K562 (cell line): ENCODE measurements around the gene PRR7. TPM values are rescaled to one million over a fixed set of nuclear protein-coding genes. Genes with fewer than 3 reads are reported as not detected.

Experiments used
- CCNT2 ChIP-seq: IDR thresholded peaks from 2 replicates; pipeline ENCODE4 v1.6.1; 2011; ENCODE audit warnings: borderline replicate concordance, low read depth, mild to moderate bottlenecking, moderate library complexity, mixed read lengths, low read length; ENCODE audit not compliant: insufficient read length; ENCODE audit errors: extremely low read depth
- HEY1 ChIP-seq: fragments of 250-450 bp; sonication (Bioruptor Pico); IDR thresholded peaks from 2 replicates; pipeline ENCODE4 v1.5.0; 2020; ENCODE audit warnings: mild to moderate bottlenecking, moderate library complexity, borderline replicate concordance
- IRF2 ChIP-seq: sonication (generic); formaldehyde crosslinking; IDR thresholded peaks from 2 replicates; pipeline ENCODE4 v1.8.1; 2022; ENCODE audit warnings: mild to moderate bottlenecking, missing genetic modification reagents
- NFIX ChIP-seq: fragments of 250-450 bp; sonication (Bioruptor Pico); IDR thresholded peaks from 2 replicates; pipeline ENCODE4 v1.4.0; 2020; ENCODE audit warnings: low read depth, mild to moderate bottlenecking, moderate library complexity
- POLR2B ChIP-seq: fragments of 450-650 bp; IDR thresholded peaks from 2 replicates; pipeline ENCODE4 v1.6.1; 2018; ENCODE audit warnings: low read depth; ENCODE audit not compliant: partially characterized antibody
- PTRF ChIP-seq: fragments of 450-650 bp; IDR thresholded peaks from 2 replicates; pipeline ENCODE4 v1.6.1; 2016; ENCODE audit warnings: mild to moderate bottlenecking, missing genetic modification characterization, missing compliant biosample characterization
- PTTG1 ChIP-seq: fragments of 450-650 bp; IDR thresholded peaks from 2 replicates; pipeline ENCODE4 v1.6.1; 2016; ENCODE audit warnings: low read depth, mild to moderate bottlenecking, missing genetic modification characterization, missing compliant biosample characterization
- SRSF9 ChIP-seq: fragments of 200-400 bp; formaldehyde crosslinking; IDR thresholded peaks from 2 replicates; pipeline ENCODE4 v1.6.1; 2017; ENCODE audit warnings: low read depth, low read length, borderline replicate concordance
- ZNF133 ChIP-seq: fragments of 250-450 bp; sonication (Bioruptor Pico); IDR thresholded peaks from 2 replicates; pipeline ENCODE4 v1.4.0; 2020; ENCODE audit warnings: mild to moderate bottlenecking
- ZNF184 ChIP-seq: sonication (generic); formaldehyde crosslinking; IDR thresholded peaks from 2 replicates; pipeline ENCODE4 v1.5.0; 2020; ENCODE audit warnings: missing genetic modification reagents
- polyA plus RNA-seq, 8 experiments: library from polyadenylated mRNA; depleted of rRNA in 4 of 8; stranded (reverse) in 5 of 8; unstranded in 3 of 8; fragments of >200 nt; fragmentation: Nextera tagmentation in 2 of 8; fragmentation: Illumina TruSeq in 1 of 8; extraction: Ambion mirVana in 2 of 8; extraction: Trizol in 1 of 8; gene quantifications; 2 replicates each; pipeline versions ENCODE4 v1.2.1 to v1.2.3, GENCODE V29; 2011 to 2014; ENCODE audit warnings: inconsistent platforms in 1 of 8, missing spikeins in 1 of 8
- total RNA-seq, 7 experiments: library from RNA; depleted of rRNA in 6 of 7; stranded (reverse); fragments of >200 nt in 6 of 7; fragmentation: Illumina TruSeq in 2 of 7; extraction: Trizol in 2 of 7; gene quantifications; 2 replicates each; pipeline versions ENCODE4 v1.2.1 to v1.2.3, GENCODE V29; 2011 to 2021; ENCODE audit warnings: low replicate concordance in 1 of 7
- TF ChIP-seq, protein P1 (sequence below): fragments of 200-800 bp; sonication (Bioruptor generic); IDR thresholded peaks from 2 replicates; pipeline ENCODE4 v1.6.1; 2016; ENCODE audit warnings: missing genetic modification characterization, missing compliant biosample characterization
- TF ChIP-seq, protein P2 (sequence below): sonication (generic); formaldehyde crosslinking; IDR thresholded peaks from 2 replicates; pipeline ENCODE4 v1.8.0; 2022; ENCODE audit warnings: mild to moderate bottlenecking, missing genetic modification reagents
- TF ChIP-seq, protein P3 (sequence below): IDR thresholded peaks from 2 replicates; pipeline ENCODE4 v1.6.1; 2016; ENCODE audit warnings: missing genetic modification characterization, missing compliant biosample characterization
- TF ChIP-seq, protein P4 (sequence below): fragments of 250-450 bp; sonication (Bioruptor Pico); IDR thresholded peaks from 2 replicates; pipeline ENCODE4 v1.5.0; 2021; ENCODE audit warnings: mild to moderate bottlenecking, moderate library complexity

Gene PRR7
- total and polyA plus RNA-seq, 9 of the 15 experiments (the other 6 are each of a cell fraction or from before 2014, with no cell fraction given) = 0.80 to 11.3 (median 10.4) TPM; not detected in 4

DNA sequence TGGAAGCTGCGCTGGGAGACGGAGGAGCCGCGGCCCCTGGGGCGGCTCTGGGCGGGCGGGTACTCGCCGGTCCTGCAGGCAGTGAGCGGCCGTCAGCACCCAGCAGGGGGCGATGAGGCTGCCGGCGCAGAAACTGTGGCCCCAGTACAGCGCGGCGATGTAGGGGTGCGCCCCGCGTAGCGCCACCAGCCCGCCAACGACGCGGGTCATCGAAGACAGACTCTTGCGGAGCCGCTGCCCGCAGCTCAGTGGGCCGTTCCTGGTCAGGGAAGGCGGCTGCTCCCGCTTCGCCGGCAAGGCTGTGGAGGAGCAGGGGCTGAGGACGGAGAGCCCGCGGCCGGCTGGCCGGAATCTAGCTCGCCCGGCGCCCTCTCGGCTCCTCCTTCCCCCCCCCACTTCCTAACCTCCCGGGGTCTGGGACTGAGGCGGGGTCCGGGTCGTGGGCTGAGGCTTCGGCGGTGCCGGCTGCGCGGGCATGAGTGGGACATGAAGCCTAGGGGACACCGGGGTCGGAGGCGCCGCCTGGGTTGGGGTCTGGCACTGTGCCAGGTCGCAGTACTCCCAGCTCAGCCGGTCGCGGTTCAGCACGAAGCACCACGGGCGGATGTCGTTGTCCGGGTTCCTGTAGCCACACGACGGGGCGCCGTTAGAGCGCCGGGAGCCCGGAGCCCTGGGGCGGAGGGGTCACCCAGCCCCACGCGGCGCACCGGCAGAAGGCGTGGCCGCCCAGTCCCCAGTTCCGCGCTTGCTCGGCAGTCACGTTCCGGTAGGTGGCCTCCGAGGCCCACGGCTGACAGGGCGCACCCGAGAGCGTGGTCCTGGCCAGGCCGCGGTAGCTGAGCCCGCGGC lies 42.6 kb upstream of the PRR7 start (continued):
- TF ChIP-seq ZNF184 (CRISPR knock-in tag) (no peak), HEY1 (CRISPR knock-in tag) (no peak), NFIX (CRISPR knock-in tag) (peak; percentile 99), SRSF9 (no peak), PTTG1 (no peak), PTRF (no peak), IRF2 (CRISPR knock-in tag) (no peak), ZNF133 (CRISPR knock-in tag) (no peak), POLR2B (peak; percentile 26), CCNT2 (peak; percentile 79)
- TF ChIP-seq, protein P1, sequence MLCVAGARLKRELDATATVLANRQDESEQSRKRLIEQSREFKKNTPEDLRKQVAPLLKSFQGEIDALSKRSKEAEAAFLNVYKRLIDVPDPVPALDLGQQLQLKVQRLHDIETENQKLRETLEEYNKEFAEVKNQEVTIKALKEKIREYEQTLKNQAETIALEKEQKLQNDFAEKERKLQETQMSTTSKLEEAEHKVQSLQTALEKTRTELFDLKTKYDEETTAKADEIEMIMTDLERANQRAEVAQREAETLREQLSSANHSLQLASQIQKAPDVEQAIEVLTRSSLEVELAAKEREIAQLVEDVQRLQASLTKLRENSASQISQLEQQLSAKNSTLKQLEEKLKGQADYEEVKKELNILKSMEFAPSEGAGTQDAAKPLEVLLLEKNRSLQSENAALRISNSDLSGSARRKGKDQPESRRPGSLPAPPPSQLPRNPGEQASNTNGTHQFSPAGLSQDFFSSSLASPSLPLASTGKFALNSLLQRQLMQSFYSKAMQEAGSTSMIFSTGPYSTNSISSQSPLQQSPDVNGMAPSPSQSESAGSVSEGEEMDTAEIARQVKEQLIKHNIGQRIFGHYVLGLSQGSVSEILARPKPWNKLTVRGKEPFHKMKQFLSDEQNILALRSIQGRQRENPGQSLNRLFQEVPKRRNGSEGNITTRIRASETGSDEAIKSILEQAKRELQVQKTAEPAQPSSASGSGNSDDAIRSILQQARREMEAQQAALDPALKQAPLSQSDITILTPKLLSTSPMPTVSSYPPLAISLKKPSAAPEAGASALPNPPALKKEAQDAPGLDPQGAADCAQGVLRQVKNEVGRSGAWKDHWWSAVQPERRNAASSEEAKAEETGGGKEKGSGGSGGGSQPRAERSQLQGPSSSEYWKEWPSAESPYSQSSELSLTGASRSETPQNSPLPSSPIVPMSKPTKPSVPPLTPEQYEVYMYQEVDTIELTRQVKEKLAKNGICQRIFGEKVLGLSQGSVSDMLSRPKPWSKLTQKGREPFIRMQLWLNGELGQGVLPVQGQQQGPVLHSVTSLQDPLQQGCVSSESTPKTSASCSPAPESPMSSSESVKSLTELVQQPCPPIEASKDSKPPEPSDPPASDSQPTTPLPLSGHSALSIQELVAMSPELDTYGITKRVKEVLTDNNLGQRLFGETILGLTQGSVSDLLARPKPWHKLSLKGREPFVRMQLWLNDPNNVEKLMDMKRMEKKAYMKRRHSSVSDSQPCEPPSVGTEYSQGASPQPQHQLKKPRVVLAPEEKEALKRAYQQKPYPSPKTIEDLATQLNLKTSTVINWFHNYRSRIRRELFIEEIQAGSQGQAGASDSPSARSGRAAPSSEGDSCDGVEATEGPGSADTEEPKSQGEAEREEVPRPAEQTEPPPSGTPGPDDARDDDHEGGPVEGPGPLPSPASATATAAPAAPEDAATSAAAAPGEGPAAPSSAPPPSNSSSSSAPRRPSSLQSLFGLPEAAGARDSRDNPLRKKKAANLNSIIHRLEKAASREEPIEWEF = no peak
- TF ChIP-seq, protein P2, sequence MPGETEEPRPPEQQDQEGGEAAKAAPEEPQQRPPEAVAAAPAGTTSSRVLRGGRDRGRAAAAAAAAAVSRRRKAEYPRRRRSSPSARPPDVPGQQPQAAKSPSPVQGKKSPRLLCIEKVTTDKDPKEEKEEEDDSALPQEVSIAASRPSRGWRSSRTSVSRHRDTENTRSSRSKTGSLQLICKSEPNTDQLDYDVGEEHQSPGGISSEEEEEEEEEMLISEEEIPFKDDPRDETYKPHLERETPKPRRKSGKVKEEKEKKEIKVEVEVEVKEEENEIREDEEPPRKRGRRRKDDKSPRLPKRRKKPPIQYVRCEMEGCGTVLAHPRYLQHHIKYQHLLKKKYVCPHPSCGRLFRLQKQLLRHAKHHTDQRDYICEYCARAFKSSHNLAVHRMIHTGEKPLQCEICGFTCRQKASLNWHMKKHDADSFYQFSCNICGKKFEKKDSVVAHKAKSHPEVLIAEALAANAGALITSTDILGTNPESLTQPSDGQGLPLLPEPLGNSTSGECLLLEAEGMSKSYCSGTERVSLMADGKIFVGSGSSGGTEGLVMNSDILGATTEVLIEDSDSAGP (CRISPR knock-in tag) = 0 out of 2 replicates have a peak, but pooled peaks have one; percentile 46
- TF ChIP-seq, protein P3, sequence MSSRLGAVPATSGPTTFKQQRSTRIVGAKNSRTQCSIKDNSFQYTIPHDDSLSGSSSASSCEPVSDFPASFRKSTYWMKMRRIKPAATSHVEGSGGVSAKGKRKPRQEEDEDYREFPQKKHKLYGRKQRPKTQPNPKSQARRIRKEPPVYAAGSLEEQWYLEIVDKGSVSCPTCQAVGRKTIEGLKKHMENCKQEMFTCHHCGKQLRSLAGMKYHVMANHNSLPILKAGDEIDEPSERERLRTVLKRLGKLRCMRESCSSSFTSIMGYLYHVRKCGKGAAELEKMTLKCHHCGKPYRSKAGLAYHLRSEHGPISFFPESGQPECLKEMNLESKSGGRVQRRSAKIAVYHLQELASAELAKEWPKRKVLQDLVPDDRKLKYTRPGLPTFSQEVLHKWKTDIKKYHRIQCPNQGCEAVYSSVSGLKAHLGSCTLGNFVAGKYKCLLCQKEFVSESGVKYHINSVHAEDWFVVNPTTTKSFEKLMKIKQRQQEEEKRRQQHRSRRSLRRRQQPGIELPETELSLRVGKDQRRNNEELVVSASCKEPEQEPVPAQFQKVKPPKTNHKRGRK (tag) = no peak
- TF ChIP-seq, protein P4, sequence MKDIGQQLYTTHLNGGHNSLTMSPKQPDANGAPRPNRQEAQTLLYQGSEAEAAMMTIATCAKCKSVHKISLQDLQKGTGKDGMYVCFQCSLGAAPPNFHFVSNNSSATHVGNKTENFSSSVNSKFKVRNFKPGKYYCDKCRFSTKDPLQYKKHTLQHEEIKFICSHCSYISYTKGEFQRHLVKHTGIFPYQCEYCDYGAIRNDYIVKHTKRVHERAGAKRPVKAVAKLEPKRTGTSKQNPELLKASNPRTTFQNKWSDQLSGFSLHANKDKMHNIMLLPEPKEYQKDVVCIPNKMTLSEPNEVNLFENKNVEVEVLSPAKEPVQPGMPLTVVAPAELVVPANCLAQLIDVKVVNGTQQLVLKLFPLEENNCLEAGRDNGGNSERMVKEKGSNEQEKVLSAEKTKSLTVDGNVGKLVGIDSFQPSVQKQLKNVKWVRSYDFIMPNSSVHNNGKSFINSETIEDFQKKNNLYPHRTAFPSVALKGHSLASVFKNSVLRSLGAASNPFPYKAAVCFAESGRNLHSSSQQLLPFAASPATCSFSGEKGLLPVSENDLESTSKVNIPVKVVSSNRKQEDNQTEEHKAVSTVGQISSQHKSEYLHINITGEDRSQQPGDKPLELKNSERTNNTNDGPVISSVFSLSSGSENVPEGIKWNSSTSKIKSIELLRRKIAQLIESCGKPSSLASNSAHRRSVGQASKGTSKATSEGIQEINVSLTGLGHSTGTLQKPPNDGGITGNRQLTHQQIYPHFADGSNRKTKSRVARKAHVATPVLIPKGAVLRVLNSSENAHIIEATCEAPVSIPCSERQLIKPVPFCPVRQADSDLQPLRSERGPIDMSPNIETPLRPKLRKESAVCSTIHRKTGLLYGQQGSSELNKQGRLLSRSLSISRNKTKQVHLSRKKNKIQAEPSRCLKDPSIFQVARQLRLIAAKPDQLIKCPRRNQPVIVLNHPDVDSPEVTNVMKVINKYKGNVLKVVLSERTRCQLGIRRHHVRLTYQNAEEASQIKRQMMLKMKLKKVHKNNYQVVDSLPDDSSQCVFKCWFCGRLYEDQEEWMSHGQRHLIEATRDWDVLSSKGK (CRISPR knock-in tag) = no peak
